ENCODE data around the gene RBPJ. TPM values are rescaled to one million over a fixed set of nuclear protein-coding genes. Genes with fewer than 3 reads are reported as not detected.
"Not testable (repeated sequence)": the region's sequence is repeated elsewhere in the genome, so short reads cannot be mapped to it uniquely, and the experiment has no call there.

RBPJ gene
- total RNA-seq, 2 donors from 2014 or later, result 179 to 212 TPM

DNA sequence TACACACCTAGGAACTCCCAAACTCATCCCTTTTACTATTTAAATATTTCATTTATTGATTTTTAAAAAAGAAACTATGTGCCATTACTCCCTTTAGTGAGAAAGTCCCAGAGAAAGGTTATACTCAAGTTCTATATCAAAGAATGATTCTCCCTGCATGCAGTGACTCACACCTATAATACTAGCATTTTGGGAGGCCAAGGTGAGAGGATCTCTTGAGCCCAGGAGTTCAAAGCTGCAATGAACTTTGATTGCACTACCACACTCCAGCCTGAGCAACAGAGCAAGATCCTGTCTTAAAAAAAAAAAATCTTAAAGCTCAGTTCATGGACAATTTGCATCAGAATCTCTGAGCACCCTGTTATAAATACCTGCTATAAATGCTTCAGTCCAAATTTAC lies 9.2 kb upstream of the RBPJ start:
- Mint-ChIP-seq H3K27ac (peak overlapping the region in 1 of 2 donors; percentile 77), H3K36me3 (peaks cover 12% of the 10 kb centered on the region), H3K27me3 (no peaks in the 10 kb centered on the region), H3K9me3 (peaks cover 9% of the 10 kb centered on the region), H3K4me3 (peak overlapping the region; percentile 45), H3K4me1 (ENCODE audit: low read depth in 2 of 2) (peaks cover 9 to 13% of the 10 kb centered on the region in 2 donors)
- DNase-seq (ENCODE audit: low spot score) (no peak), ATAC-seq (no peak)

GRCh38 chr4:26315316-26315932 lies 5.4 kb upstream of the RBPJ start:
- H3K27ac Mint-ChIP-seq; DNase-seq (ENCODE audit: low spot score); ATAC-seq; H3K4me3 Mint-ChIP-seq; H3K27me3 Mint-ChIP-seq: not testable (repeated sequence)
- Mint-ChIP-seq H3K9me3 (peaks cover 21% of the 10 kb centered on the region), H3K4me1 (ENCODE audit: low read depth in 2 of 2) (peaks cover 28 to 35% of the 10 kb centered on the region in 2 donors), H3K36me3 (peaks cover 26% of the 10 kb centered on the region)

GRCh38 chr4:26317766-26318165 lies 3.0 kb upstream of the RBPJ start:
- Mint-ChIP-seq H3K27ac (peak overlapping the region; percentile 89 to 94), H3K4me1 (ENCODE audit: low read depth in 2 of 2) (peaks cover 32 to 35% of the 10 kb centered on the region in 2 donors), H3K9me3 (peaks cover 21% of the 10 kb centered on the region), H3K4me3 (peak overlapping the region; percentile 96), H3K36me3 (peaks cover 36% of the 10 kb centered on the region), H3K27me3 (no peaks in the 10 kb centered on the region)
- DNase-seq (ENCODE audit: low spot score) (no peak), ATAC-seq (no peak)

- Mint-ChIP-seq H3K9me3 (peaks cover 18% of the 10 kb centered on the region), H3K27ac (peak overlapping the region; percentile 89 to 94), H3K36me3 (peaks cover 33% of the 10 kb centered on the region), H3K4me1 (ENCODE audit: low read depth in 2 of 2) (peaks cover 47 to 48% of the 10 kb centered on the region in 2 donors), H3K4me3 (peak overlapping the region; percentile 96), H3K27me3 (no peaks in the 10 kb centered on the region)
- ATAC-seq (peak; percentile 83 to 88), DNase-seq (ENCODE audit: low spot score) (peak; percentile 98)
These were observed 1.3 kb upstream of the RBPJ start for GRCh38 chr4:26319467-26319948.

GRCh38 chr4:26319949-26320537 lies 771 bp upstream of the RBPJ start:
- Mint-ChIP-seq H3K4me1 (ENCODE audit: low read depth in 2 of 2) (peaks cover 50 to 51% of the 10 kb centered on the region in 2 donors), H3K4me3 (peak overlapping the region; percentile 96), H3K9me3 (peaks cover 16% of the 10 kb centered on the region), H3K27me3 (no peaks in the 10 kb centered on the region), H3K27ac (peak overlapping the region; percentile 89 to 94), H3K36me3 (peaks cover 29% of the 10 kb centered on the region)
- DNase-seq (ENCODE audit: low spot score) (peak; percentile 61), ATAC-seq (peak; percentile 2 to 8)

- Mint-ChIP-seq H3K36me3 (peaks cover 24% of the 10 kb centered on the region), H3K27ac (peak overlapping the region; percentile 89 to 94), H3K9me3 (peaks cover 12% of the 10 kb centered on the region), H3K4me3 (peak overlapping the region; percentile 96), H3K27me3 (no peaks in the 10 kb centered on the region), H3K4me1 (ENCODE audit: low read depth in 2 of 2) (peaks cover 53 to 58% of the 10 kb centered on the region in 2 donors)
- DNase-seq (ENCODE audit: low spot score) (peak; percentile 60), ATAC-seq (no peak)
These were observed 783 bp downstream of the RBPJ start for GRCh38 chr4:26321373-26322221.

- peaks cover 54 to 61% of the 10 kb centered on the region in 2 donors for H3K4me1 Mint-ChIP-seq (ENCODE audit: low read depth in 2 of 2)
These were observed 1.5 kb downstream of the RBPJ start for GRCh38 chr4:26322346-26322745.

GRCh38 chr4:26323821-26324220 lies 3.0 kb downstream of the RBPJ start:
- H3K27me3 Mint-ChIP-seq, result no peaks in the 10 kb centered on the region
- H3K9me3 Mint-ChIP-seq, result no peaks in the 10 kb centered on the region
- H3K27ac Mint-ChIP-seq, result peak overlapping the region; percentile 89 to 94
- H3K4me1 Mint-ChIP-seq (ENCODE audit: low read depth in 2 of 2), result peaks cover 45 to 58% of the 10 kb centered on the region in 2 donors
- H3K36me3 Mint-ChIP-seq, result peaks cover 10% of the 10 kb centered on the region
- peak overlapping the region; percentile 96 for H3K4me3 Mint-ChIP-seq
- ATAC-seq, result no peak
- DNase-seq (ENCODE audit: low spot score), result no peak

More at GRCh38 chr4:26322346-26322745, 1.5 kb downstream of the RBPJ start:
- ATAC-seq, result no peak
- H3K36me3 Mint-ChIP-seq, result peaks cover 18% of the 10 kb centered on the region
- H3K27ac Mint-ChIP-seq, result peak overlapping the region; percentile 89 to 94
- H3K9me3 Mint-ChIP-seq, result peaks cover 7% of the 10 kb centered on the region
- H3K27me3 Mint-ChIP-seq, result no peaks in the 10 kb centered on the region
- no peak for DNase-seq (ENCODE audit: low spot score)
- H3K4me3 Mint-ChIP-seq, result peak overlapping the region; percentile 96

DNA sequence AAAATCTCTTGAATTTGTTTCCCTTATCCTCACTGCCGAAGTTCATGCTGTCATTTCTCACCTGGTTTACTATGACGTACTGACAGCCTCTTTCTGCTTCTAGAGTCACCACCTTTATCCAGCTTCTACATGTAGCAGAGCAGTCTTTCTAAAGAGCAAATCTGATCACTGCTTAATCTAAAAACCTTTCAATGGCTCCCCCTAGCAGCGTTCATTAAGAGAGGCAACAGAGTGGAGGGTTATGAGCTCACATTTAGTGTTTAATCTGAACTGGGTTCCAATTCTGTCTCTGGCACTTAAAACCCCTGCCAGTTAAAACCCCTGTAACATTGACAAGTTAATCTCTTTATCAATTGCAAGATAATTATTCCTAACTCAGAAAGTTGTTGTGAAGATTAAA lies 4.4 kb downstream of the RBPJ start:
- H3K36me3 Mint-ChIP-seq, result peaks cover 10% of the 10 kb centered on the region
- H3K4me1 Mint-ChIP-seq (ENCODE audit: low read depth in 2 of 2), result peaks cover 42 to 53% of the 10 kb centered on the region in 2 donors
- DNase-seq (ENCODE audit: low spot score), result no peak
- H3K27me3 Mint-ChIP-seq, result no peaks in the 10 kb centered on the region
- H3K27ac Mint-ChIP-seq, result peak overlapping the region; percentile 32 to 44
- H3K4me3 Mint-ChIP-seq, result peak overlapping the region; percentile 79
- peak in 1 of 2 donors; percentile 46 for ATAC-seq
- no peaks in the 10 kb centered on the region for H3K9me3 Mint-ChIP-seq

- no peaks in the 10 kb centered on the region for H3K9me3 Mint-ChIP-seq
- no peaks in the 10 kb centered on the region for H3K27me3 Mint-ChIP-seq
- H3K36me3 Mint-ChIP-seq, result peaks cover 4% of the 10 kb centered on the region
- peak overlapping the region in 1 of 2 donors; percentile 28 for H3K27ac Mint-ChIP-seq
- DNase-seq (ENCODE audit: low spot score), result no peak
- ATAC-seq, result no peak
- H3K4me1 Mint-ChIP-seq (ENCODE audit: low read depth in 2 of 2), result peaks cover 52 to 65% of the 10 kb centered on the region in 2 donors
- H3K4me3 Mint-ChIP-seq, result peak overlapping the region; percentile 66
These were observed 6.0 kb downstream of the RBPJ start for GRCh38 chr4:26326791-26327190.

- Mint-ChIP-seq H3K4me3 (no peak overlapping the region), H3K27ac (peak overlapping the region in 1 of 2 donors; percentile 24), H3K9me3 (no peaks in the 10 kb centered on the region), H3K36me3 (no peaks in the 10 kb centered on the region), H3K4me1 (ENCODE audit: low read depth in 2 of 2) (peaks cover 34 to 50% of the 10 kb centered on the region in 2 donors), H3K27me3 (no peaks in the 10 kb centered on the region)
- peak in 1 of 2 donors; percentile 69 for ATAC-seq
- DNase-seq (ENCODE audit: low spot score), result no peak
These were observed 9.5 kb downstream of the RBPJ start for GRCh38 chr4:26330186-26330787.

GRCh38 chr4:26330946-26331345 lies 10.1 kb downstream of the RBPJ start:
- Mint-ChIP-seq H3K4me3 (no peak overlapping the region), H3K36me3 (no peaks in the 10 kb centered on the region), H3K27ac (peak overlapping the region in 1 of 2 donors; percentile 24), H3K9me3 (no peaks in the 10 kb centered on the region), H3K4me1 (ENCODE audit: low read depth in 2 of 2) (peaks cover 37 to 50% of the 10 kb centered on the region in 2 donors), H3K27me3 (no peaks in the 10 kb centered on the region)
- no peak for ATAC-seq
- no peak for DNase-seq (ENCODE audit: low spot score)

GRCh38 chr4:26331380-26331950 lies 10.7 kb downstream of the RBPJ start:
- Mint-ChIP-seq H3K27ac (no peak overlapping the region), H3K9me3 (no peaks in the 10 kb centered on the region), H3K4me3 (no peak overlapping the region), H3K27me3 (no peaks in the 10 kb centered on the region), H3K4me1 (ENCODE audit: low read depth in 2 of 2) (peaks cover 42 to 54% of the 10 kb centered on the region in 2 donors), H3K36me3 (no peaks in the 10 kb centered on the region)
- DNase-seq (ENCODE audit: low spot score) (no peak), ATAC-seq (no peak)

All from natural killer cell treated with Interleukin-12 subunit alpha and Interleukin-12 subunit beta and Interleukin-15 and Interleukin-18, amount 100 ng/mL, for 72 hours (primary cell).